ENCODE data around the gene GPSM3.
"Not testable (repeated sequence)": the region's sequence is repeated elsewhere in the genome, so short reads cannot be mapped to it uniquely, and the experiment has no call there.

Gene GPSM3

DNA sequence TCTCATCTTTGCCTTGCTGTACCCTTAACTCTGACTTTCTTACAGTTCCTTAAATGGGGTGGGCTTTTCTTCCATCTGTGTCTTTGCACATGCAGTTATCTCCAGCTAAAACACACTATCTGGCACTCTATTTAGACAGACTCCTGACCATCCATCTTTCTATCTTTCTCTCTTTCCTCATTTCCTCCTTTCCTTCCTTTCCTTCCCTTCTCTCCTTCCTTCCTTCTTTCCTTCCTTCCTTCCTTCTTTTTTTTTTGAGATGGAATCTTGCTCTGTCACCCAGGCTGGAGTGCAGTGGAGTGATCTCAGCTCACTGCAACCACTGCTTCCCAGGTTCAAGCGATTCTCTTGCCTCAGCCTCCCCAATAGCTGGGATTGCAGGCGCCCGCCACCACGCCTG is 23.2 kb upstream of the GPSM3 start:
- no peak for DNase-seq (ENCODE audit: low spot score)
- TF ChIP-seq, protein P1, sequence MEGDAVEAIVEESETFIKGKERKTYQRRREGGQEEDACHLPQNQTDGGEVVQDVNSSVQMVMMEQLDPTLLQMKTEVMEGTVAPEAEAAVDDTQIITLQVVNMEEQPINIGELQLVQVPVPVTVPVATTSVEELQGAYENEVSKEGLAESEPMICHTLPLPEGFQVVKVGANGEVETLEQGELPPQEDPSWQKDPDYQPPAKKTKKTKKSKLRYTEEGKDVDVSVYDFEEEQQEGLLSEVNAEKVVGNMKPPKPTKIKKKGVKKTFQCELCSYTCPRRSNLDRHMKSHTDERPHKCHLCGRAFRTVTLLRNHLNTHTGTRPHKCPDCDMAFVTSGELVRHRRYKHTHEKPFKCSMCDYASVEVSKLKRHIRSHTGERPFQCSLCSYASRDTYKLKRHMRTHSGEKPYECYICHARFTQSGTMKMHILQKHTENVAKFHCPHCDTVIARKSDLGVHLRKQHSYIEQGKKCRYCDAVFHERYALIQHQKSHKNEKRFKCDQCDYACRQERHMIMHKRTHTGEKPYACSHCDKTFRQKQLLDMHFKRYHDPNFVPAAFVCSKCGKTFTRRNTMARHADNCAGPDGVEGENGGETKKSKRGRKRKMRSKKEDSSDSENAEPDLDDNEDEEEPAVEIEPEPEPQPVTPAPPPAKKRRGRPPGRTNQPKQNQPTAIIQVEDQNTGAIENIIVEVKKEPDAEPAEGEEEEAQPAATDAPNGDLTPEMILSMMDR (IDR thresholded peaks at IDR 0.05; ENCODE audit: borderline replicate concordance, control extremely low read depth, extremely low read depth, insufficient read depth, missing control alignments), result no peak
- in situ Hi-C loops (cut with MboI; ENCODE audit: low sequenced_read_pairs, unreplicated experiment), result no loop called here

DNA sequence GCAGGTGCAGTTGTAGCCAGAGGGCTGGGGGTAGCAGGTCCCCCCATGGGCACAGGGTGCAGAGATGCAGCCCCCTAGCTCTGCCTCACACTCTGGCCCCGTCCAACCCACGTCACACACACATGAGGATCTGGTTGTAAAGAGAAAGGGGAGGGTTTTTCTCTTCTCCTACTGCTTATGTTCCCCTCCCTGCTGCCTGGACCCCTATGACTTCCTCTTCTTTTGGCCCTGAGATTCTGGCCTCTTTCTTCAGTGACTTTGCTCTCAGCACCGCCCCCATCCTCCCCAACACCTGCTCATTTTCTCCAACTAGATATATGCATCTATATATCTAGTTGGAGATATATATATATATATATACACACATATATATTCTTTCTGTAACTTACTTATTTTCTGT is 21.7 kb upstream of the GPSM3 start:
- TF ChIP-seq, protein P1 (IDR thresholded peaks at IDR 0.05; ENCODE audit: borderline replicate concordance, control extremely low read depth, extremely low read depth, insufficient read depth, missing control alignments), result no peak
- in situ Hi-C loops (cut with MboI; ENCODE audit: low sequenced_read_pairs, unreplicated experiment), result no loop called here
- DNase-seq (ENCODE audit: low spot score), result no peak

DNA sequence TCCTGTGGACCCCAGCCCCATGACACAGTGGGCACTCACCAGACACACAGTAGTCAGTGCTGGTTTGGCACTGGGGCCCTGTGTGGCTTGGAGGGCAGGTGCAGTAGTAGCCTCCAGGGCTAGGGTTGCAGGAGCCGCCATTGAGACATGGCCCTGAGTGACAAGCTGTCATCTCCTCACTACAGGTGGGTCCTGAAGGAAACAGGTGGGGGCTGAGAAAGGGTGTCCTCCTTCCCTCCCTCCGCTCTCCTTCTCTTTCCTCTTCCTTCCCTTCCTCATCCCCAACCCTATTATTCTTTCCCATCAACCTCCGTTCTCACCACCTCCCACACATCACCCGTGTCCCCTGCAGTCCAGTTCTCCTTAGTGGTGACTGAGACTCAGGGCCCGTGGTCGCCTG is 21.2 kb upstream of the GPSM3 start:
- TF ChIP-seq, protein P1 (IDR thresholded peaks at IDR 0.05; ENCODE audit: borderline replicate concordance, control extremely low read depth, extremely low read depth, insufficient read depth, missing control alignments), result no peak
- DNase-seq (ENCODE audit: low spot score), result no peak
- in situ Hi-C loops (cut with MboI; ENCODE audit: low sequenced_read_pairs, unreplicated experiment), result no loop called here

DNA sequence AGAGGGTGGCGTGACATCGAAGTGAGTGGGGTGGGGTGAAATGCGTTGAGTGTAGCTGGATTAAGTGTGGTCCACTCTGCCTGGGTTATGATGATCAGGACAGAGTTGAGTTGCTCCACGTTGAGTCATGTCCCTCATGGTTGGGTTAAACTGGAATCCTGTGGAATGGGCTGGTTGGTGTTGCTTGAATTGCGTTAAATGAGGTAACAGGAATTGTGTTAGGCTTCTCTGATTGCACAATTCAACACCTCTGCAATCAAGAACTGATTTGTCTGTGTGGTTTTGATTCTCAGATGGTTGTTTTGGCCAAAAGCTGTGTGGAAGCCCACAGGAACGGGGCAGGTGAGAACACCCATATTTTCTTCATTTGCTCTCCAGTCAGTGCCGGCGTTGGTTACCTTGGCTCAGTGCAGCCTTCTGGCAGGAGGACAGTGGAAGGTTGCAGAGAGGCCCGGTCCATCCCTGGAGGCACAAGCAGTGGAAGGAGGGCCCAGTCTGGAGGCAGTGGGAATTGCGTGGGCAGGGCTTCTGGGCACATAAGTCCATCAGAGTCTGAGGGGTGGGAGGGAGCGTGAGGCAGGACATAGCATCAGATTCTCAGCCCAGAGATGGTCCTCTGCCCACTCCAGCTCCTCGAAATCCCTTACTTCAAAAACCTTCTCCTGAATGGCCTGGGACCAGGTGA is 19.8 kb upstream of the GPSM3 start:
- in situ Hi-C loops (cut with MboI; ENCODE audit: low sequenced_read_pairs, unreplicated experiment), result no loop called here
- TF ChIP-seq, protein P1 (IDR thresholded peaks at IDR 0.05; ENCODE audit: borderline replicate concordance, control extremely low read depth, extremely low read depth, insufficient read depth, missing control alignments), result no peak
- no peak for DNase-seq (ENCODE audit: low spot score)

DNA sequence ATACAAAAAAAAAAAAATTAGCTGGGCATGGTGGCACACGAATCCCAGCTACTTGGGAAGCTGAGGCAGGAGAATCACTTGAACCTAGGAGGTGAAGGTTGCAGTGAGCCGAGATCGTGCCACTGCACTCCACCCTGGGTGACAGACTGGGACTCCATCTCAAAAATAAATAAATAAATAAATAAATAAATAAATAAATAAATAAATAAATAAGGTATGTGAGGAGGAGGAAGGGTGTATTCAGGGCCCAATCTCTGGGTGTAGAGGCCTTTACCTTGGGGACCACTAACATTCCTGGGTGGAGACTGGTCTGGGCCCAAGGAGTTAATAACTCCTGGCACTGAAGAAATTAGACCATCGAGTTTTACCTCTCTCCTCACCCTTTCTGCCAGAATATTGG is 19.0 kb upstream of the GPSM3 start:
- in situ Hi-C loops (cut with MboI; ENCODE audit: low sequenced_read_pairs, unreplicated experiment); DNase-seq (ENCODE audit: low spot score): not testable (repeated sequence)

DNA sequence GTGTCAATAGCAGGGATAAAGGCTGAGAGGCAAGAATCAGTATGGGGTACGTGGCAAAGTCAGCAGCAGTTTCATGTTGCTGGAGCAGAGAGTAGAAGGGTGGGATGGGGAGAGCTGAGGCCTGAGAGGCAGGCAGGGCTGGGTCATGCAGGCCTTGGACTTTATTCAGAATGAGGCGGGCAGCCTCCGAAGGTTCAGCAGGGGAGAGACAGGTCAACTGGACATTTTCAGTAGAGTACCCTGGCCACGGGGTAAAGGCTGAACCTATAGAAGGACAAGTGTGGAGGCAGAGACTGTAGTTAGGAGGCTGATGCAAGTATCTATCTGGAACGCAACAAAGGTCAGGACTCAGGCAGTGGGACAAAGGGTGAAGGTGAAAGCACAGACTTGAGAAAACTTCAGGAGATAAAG is 17.8 kb upstream of the GPSM3 start:
- TF ChIP-seq, protein P1 (IDR thresholded peaks at IDR 0.05; ENCODE audit: borderline replicate concordance, control extremely low read depth, extremely low read depth, insufficient read depth, missing control alignments), result no peak
- no peak for DNase-seq (ENCODE audit: low spot score)
- in situ Hi-C loops (cut with MboI; ENCODE audit: low sequenced_read_pairs, unreplicated experiment), result no loop called here

DNA sequence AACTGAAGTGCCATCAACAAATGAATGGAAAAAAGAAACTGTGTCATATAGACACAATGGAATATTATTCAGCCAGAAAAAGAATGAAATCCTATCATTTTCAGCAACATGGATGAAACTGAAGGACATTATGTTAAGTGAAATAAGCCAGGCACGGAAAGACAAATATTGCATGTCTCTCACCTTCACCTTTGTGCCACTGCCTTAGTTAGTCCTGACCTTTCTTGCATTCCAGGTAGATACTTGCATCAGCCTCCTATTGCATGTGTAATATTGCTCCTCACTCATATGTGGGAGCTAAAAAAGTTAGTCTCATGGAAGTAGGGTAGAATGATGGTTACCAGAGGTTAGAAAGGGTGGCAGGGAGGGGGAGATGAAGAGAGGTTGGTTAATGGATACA is 16.6 kb upstream of the GPSM3 start:
- DNase-seq (ENCODE audit: low spot score), result no peak
- in situ Hi-C loops (cut with MboI; ENCODE audit: low sequenced_read_pairs, unreplicated experiment), result no loop called here
- TF ChIP-seq, protein P1 (IDR thresholded peaks at IDR 0.05; ENCODE audit: borderline replicate concordance, control extremely low read depth, extremely low read depth, insufficient read depth, missing control alignments), result no peak

Data from GM13976 (cell line).